Measurements from ENCODE around the gene NRXN3.

Gene NRXN3

GRCh38 chr14:78701246-78701645 is 531.1 kb downstream of the NRXN3 start:
- no peaks in the 10 kb centered on the region for H3K9me3 Mint-ChIP-seq
- intact Hi-C loops (cut with micrococcal nuclease) = no loop called here
- no peaks in the 10 kb centered on the region for H3K27me3 Mint-ChIP-seq
- no peak overlapping the region for H3K4me3 Mint-ChIP-seq
- H3K27ac Mint-ChIP-seq = no peak overlapping the region
- no peaks in the 10 kb centered on the region for H3K36me3 Mint-ChIP-seq (ENCODE audit: low read depth)
- no peaks in the 10 kb centered on the region for H3K4me1 Mint-ChIP-seq (ENCODE audit: low read depth)

- Mint-ChIP-seq H3K4me1 (ENCODE audit: low read depth) (no peaks in the 10 kb centered on the region), H3K4me3 (no peak overlapping the region), H3K9me3 (no peaks in the 10 kb centered on the region), H3K27ac (no peak overlapping the region), H3K27me3 (no peaks in the 10 kb centered on the region), H3K36me3 (ENCODE audit: low read depth) (no peaks in the 10 kb centered on the region)
- intact Hi-C loops (cut with micrococcal nuclease) = no loop called here
These were observed 534.8 kb downstream of the NRXN3 start for GRCh38 chr14:78704965-78705364.

- Mint-ChIP-seq H3K9me3 (no peaks in the 10 kb centered on the region), H3K4me1 (ENCODE audit: low read depth) (no peaks in the 10 kb centered on the region), H3K4me3 (no peak overlapping the region), H3K36me3 (ENCODE audit: low read depth) (no peaks in the 10 kb centered on the region), H3K27me3 (no peaks in the 10 kb centered on the region), H3K27ac (no peak overlapping the region)
- intact Hi-C loops (cut with micrococcal nuclease) = no loop called here
These were observed 535.8 kb downstream of the NRXN3 start for GRCh38 chr14:78705989-78706388.

GRCh38 chr14:78709795-78710557 is 539.8 kb downstream of the NRXN3 start:
- intact Hi-C loops (cut with micrococcal nuclease) = no loop called here
- Mint-ChIP-seq H3K4me3 (no peak overlapping the region), H3K27me3 (no peaks in the 10 kb centered on the region), H3K9me3 (peaks cover 6% of the 10 kb centered on the region), H3K27ac (no peak overlapping the region), H3K36me3 (ENCODE audit: low read depth) (no peaks in the 10 kb centered on the region), H3K4me1 (ENCODE audit: low read depth) (no peaks in the 10 kb centered on the region)

GRCh38 chr14:78710963-78711362 is 540.8 kb downstream of the NRXN3 start:
- no peak overlapping the region for H3K4me3 Mint-ChIP-seq
- peaks cover 6% of the 10 kb centered on the region for H3K9me3 Mint-ChIP-seq
- no peaks in the 10 kb centered on the region for H3K4me1 Mint-ChIP-seq (ENCODE audit: low read depth)
- no peaks in the 10 kb centered on the region for H3K27me3 Mint-ChIP-seq
- H3K36me3 Mint-ChIP-seq (ENCODE audit: low read depth) = no peaks in the 10 kb centered on the region
- H3K27ac Mint-ChIP-seq = no peak overlapping the region
- intact Hi-C loops (cut with micrococcal nuclease) = no loop called here

GRCh38 chr14:78713716-78714115 is 543.5 kb downstream of the NRXN3 start:
- Mint-ChIP-seq H3K27ac (no peak overlapping the region), H3K4me3 (no peak overlapping the region)

GRCh38 chr14:78714711-78715110 is 544.5 kb downstream of the NRXN3 start:
- Mint-ChIP-seq H3K36me3 (ENCODE audit: low read depth) (no peaks in the 10 kb centered on the region), H3K27ac (no peak overlapping the region), H3K9me3 (peaks cover 6% of the 10 kb centered on the region), H3K4me1 (ENCODE audit: low read depth) (no peaks in the 10 kb centered on the region), H3K27me3 (no peaks in the 10 kb centered on the region), H3K4me3 (no peak overlapping the region)
- intact Hi-C loops (cut with micrococcal nuclease) = no loop called here

More at GRCh38 chr14:78713716-78714115, 543.5 kb downstream of the NRXN3 start:
- Mint-ChIP-seq H3K36me3 (ENCODE audit: low read depth) (no peaks in the 10 kb centered on the region), H3K4me1 (ENCODE audit: low read depth) (no peaks in the 10 kb centered on the region), H3K9me3 (peaks cover 6% of the 10 kb centered on the region), H3K27me3 (no peaks in the 10 kb centered on the region)
- intact Hi-C loops (cut with micrococcal nuclease) = no loop called here

GRCh38 chr14:78721756-78722480 is 551.7 kb downstream of the NRXN3 start:
- no peaks in the 10 kb centered on the region for H3K4me1 Mint-ChIP-seq (ENCODE audit: low read depth)
- intact Hi-C loops (cut with micrococcal nuclease) = no loop called here
- H3K4me3 Mint-ChIP-seq = no peak overlapping the region
- H3K36me3 Mint-ChIP-seq (ENCODE audit: low read depth) = no peaks in the 10 kb centered on the region
- H3K9me3 Mint-ChIP-seq = no peaks in the 10 kb centered on the region
- no peak overlapping the region for H3K27ac Mint-ChIP-seq
- no peaks in the 10 kb centered on the region for H3K27me3 Mint-ChIP-seq

- no peaks in the 10 kb centered on the region for H3K4me1 Mint-ChIP-seq (ENCODE audit: low read depth)
- H3K27ac Mint-ChIP-seq = no peak overlapping the region
- H3K9me3 Mint-ChIP-seq = no peaks in the 10 kb centered on the region
- intact Hi-C loops (cut with micrococcal nuclease) = no loop called here
- H3K27me3 Mint-ChIP-seq = no peaks in the 10 kb centered on the region
- H3K36me3 Mint-ChIP-seq (ENCODE audit: low read depth) = no peaks in the 10 kb centered on the region
- H3K4me3 Mint-ChIP-seq = no peak overlapping the region
These were observed 554.9 kb downstream of the NRXN3 start for GRCh38 chr14:78725086-78725485.

- Mint-ChIP-seq H3K9me3 (no peaks in the 10 kb centered on the region), H3K4me3 (no peak overlapping the region), H3K27ac (no peak overlapping the region), H3K27me3 (no peaks in the 10 kb centered on the region), H3K36me3 (ENCODE audit: low read depth) (no peaks in the 10 kb centered on the region), H3K4me1 (ENCODE audit: low read depth) (no peaks in the 10 kb centered on the region)
- intact Hi-C loops (cut with micrococcal nuclease) = no loop called here
These were observed 566.9 kb downstream of the NRXN3 start for GRCh38 chr14:78737116-78737515.

- H3K9me3 Mint-ChIP-seq = no peaks in the 10 kb centered on the region
- no peak overlapping the region for H3K4me3 Mint-ChIP-seq
- no peak overlapping the region for H3K27ac Mint-ChIP-seq
- intact Hi-C loops (cut with micrococcal nuclease) = no loop called here
- H3K4me1 Mint-ChIP-seq (ENCODE audit: low read depth) = no peaks in the 10 kb centered on the region
- H3K36me3 Mint-ChIP-seq (ENCODE audit: low read depth) = no peaks in the 10 kb centered on the region
- H3K27me3 Mint-ChIP-seq = no peaks in the 10 kb centered on the region
These were observed 567.4 kb downstream of the NRXN3 start for GRCh38 chr14:78737601-78738000.

- H3K9me3 Mint-ChIP-seq = peaks cover 9% of the 10 kb centered on the region
- no peaks in the 10 kb centered on the region for H3K36me3 Mint-ChIP-seq (ENCODE audit: low read depth)
- no peaks in the 10 kb centered on the region for H3K4me1 Mint-ChIP-seq (ENCODE audit: low read depth)
- intact Hi-C loops (cut with micrococcal nuclease) = no loop called here
- no peaks in the 10 kb centered on the region for H3K27me3 Mint-ChIP-seq
- no peak overlapping the region for H3K27ac Mint-ChIP-seq
- no peak overlapping the region for H3K4me3 Mint-ChIP-seq
These were observed 576.0 kb downstream of the NRXN3 start for GRCh38 chr14:78746086-78746595.

GRCh38 chr14:78747813-78748212 is 577.6 kb downstream of the NRXN3 start:
- no peaks in the 10 kb centered on the region for H3K36me3 Mint-ChIP-seq (ENCODE audit: low read depth)
- no peaks in the 10 kb centered on the region for H3K27me3 Mint-ChIP-seq
- intact Hi-C loops (cut with micrococcal nuclease) = no loop called here
- no peaks in the 10 kb centered on the region for H3K4me1 Mint-ChIP-seq (ENCODE audit: low read depth)
- peaks cover 9% of the 10 kb centered on the region for H3K9me3 Mint-ChIP-seq
- no peak overlapping the region for H3K27ac Mint-ChIP-seq
- H3K4me3 Mint-ChIP-seq = no peak overlapping the region

- no peaks in the 10 kb centered on the region for H3K27me3 Mint-ChIP-seq
- H3K36me3 Mint-ChIP-seq (ENCODE audit: low read depth) = no peaks in the 10 kb centered on the region
- H3K4me1 Mint-ChIP-seq (ENCODE audit: low read depth) = no peaks in the 10 kb centered on the region
- H3K27ac Mint-ChIP-seq = no peak overlapping the region
- peaks cover 5% of the 10 kb centered on the region for H3K9me3 Mint-ChIP-seq
- intact Hi-C loops (cut with micrococcal nuclease) = no loop called here
- no peak overlapping the region for H3K4me3 Mint-ChIP-seq
These were observed 582.5 kb downstream of the NRXN3 start for GRCh38 chr14:78752518-78753188.

Data from dendritic cell treated with granulocyte-macrophage colony-stimulating factor and Interleukin-4, amounts not matched to agents 40 ng/mL and 50 ng/mL, for 4 days (primary cell).